HL-60/S4 (cell line): ENCODE data around the gene VAV1.
"Not testable (repeated sequence)": the region's sequence is repeated elsewhere in the genome, so short reads cannot be mapped to it uniquely, and the experiment has no call there.

Source experiments
- in situ Hi-C: fragments of 300-500 bp; cut with MboI; formaldehyde crosslinking; loops from 2 replicates; pipeline ENCODE4 v1.14.3; 2022; ENCODE audit warnings: low sequenced_read_pairs

VAV1 gene

DNA sequence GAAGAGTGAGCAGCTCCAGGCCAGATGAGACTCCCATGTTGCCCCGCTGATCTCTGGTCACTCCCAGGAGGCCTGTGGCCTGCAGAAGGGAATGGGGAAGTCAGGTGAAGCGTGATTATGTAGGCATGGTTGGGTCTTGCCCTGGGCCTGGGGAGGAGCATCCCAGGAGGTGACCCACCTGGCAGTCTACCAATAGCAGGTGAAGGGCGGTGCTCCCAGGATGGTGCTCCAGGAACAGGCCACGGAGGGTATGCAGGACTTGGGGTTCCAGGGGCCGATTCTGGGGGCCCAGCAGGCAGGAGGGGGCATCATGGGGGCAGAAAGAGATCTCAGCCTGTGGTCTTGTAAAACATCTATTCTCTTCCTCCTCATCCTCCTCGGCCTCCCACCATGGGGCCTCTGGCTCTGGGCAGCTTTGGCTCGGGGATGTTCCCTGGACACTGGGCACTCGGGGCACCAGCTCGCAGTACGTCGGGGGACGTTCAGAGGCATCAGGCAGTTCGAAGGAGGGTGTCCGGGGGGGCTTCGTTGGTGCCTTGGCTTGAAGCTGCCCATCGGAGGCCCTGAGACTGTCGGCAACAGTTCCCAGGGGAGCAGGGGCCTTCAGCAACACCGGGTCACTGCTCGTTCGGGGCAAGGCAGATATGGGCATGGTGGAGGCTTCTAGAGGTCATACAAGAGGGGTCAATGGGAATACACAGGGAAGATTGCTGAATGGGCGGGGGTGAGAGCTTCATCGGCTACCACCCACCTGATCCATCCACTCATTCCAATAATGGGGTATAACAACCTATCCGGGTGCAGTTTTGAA, 17.6 kb upstream of the VAV1 start:
- in situ Hi-C loops: no loop called here

- in situ Hi-C loops: no loop called here
These were observed 11.9 kb upstream of the VAV1 start for GRCh38 chr19:6760606-6761005.

DNA sequence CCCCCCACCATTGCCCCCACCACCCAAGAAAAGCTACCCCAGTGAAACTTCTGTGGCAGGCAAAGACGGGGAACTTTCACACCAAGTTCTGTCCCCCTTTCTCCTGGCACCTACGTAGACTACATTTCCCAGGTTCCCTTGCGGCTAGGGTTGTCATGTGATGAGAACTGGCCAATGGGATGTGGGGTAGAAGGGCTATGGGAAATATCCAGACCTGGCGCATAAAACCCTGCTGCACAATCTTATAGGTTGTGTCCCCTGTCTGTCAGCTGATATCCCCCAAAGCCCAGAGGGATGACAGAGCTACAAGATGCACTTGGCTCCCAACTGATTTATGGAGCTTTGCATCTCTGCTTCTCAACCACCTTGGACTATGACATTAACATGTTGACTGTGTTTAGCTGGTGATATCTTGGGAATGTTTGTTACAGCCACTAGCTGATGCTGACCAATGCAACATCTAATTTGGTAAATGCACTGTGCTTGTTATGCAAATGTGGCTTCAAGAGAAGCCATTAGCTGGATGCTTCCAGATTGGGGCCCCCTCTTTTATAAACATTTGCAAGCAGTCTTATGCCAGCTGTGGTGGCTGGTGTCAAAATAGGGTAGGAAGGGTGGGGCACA, 11.3 kb upstream of the VAV1 start:
- in situ Hi-C loops: no loop called here

GRCh38 chr19:6762253-6762797, 10.2 kb upstream of the VAV1 start:
- in situ Hi-C loops: not testable (repeated sequence)

GRCh38 chr19:6765738-6766356, 6.7 kb upstream of the VAV1 start:
- in situ Hi-C loops: no loop called here

DNA sequence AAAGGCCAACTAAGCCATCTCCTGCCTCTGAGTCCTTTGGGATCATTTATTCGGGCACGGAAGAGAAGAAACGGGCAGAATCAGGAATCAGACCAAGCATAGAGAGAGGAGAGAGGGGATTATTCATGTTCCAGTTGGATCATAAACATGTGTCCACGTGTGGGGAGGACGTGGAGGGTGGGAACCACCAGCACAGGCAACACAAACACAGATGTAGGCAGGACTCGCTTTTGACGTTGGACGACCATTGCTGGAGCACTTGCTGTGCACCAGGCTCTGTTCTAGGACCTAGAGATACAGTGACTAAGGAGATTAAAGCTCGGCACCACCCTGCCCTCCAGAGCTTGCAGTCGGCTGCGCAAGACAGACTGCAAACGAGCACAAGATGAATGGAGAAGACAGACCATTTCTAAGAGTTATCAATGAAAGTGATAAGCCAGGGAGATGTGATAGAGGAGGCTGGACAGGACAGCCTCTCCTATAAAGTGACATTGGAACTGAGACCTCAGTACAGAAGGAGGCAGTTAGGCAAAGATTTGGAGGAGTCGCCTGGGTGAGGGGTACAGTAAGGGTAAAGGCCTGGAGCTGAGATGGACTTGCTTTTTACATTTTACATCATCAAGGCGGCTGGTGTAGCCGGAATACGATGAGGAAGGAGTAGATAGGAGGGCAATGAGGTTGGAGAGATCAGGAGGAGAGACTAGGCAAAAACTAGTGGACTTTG, 6.0 kb upstream of the VAV1 start:
- in situ Hi-C loops: no loop called here

GRCh38 chr19:6767081-6767356, 5.5 kb upstream of the VAV1 start:
- in situ Hi-C loops: no loop called here

DNA sequence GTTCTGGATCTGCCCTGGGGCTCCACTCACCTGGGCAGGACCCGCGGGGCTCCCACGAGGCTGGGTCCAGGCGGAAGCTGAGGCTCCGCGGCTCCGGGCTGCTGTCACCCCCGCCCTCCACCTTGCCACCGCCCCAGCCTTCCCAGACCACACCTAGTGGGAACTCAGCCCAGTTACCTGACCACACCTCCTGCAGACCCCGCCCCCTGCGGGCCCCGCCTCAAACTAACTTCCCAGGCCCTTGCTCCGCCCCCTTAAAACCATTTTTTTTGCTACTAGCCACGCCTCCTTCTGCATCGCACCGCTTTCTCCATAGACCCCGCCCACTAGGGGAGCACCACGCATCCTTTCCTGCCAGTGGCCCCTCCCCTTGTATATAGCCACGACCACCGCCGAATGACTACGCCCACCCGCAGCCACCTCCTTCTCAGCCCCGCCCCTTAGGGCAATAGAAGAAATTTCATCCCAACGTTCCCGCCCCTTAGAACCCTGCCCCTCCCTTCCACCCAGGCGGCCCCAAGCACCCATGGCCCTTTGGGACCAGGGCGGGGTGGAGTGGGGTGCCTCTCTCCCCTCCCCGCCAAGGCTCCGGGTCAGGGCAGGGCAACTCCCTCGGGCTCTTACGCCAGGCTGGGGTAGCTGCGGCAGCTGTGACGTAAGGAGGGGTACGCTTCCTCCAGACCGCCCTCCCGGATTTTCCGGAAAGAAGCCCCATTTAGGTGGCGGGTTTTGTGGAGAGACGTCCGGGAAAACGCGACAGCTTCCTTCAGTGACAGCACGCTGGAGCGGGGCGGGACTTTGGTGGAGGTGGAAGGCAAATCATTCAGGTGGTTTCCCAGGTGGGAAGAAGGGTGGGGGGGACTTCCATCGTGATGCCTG, 4.9 kb upstream of the VAV1 start, which contains the start of gene SH2D3A:
SH2D3A (minus strand) TSS at position 79 of the 879 bp plus-strand sequence. CDS start 3,687 bp downstream, outside the sequence.
- in situ Hi-C loops: no loop called here

GRCh38 chr19:6768236-6768785, 4.2 kb upstream of the VAV1 start:
- in situ Hi-C loops: no loop called here

- in situ Hi-C loops: no loop called here
These were observed 3.4 kb upstream of the VAV1 start for GRCh38 chr19:6769006-6769619.

DNA sequence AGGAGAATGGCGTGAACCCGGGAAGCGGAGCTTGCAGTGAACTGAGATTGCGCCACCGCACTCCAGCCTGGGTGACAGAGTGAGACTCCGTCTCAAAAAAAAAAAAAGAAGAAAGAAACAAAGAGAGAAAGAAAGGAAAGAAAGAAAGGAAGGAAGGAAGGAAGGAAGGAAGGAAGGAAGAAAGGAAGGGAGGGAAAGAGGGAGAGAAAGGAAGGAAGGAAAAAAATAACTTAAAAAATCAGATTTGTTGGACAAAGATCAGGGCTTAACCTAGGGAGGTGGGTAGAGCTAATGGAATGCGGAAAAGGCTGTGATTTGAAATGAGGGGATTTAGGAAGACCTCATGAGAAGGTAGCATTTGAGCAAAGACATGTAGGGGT, 870 bp upstream of the VAV1 start:
- in situ Hi-C loops: not testable (repeated sequence)

- in situ Hi-C loops: no loop called here
These were observed 386 bp downstream of the VAV1 start for GRCh38 chr19:6772866-6773322.

- in situ Hi-C loops: no loop called here
These were observed 919 bp downstream of the VAV1 start for GRCh38 chr19:6773323-6773931.

- in situ Hi-C loops: no loop called here
These were observed 2.6 kb downstream of the VAV1 start for GRCh38 chr19:6774821-6775707.

DNA sequence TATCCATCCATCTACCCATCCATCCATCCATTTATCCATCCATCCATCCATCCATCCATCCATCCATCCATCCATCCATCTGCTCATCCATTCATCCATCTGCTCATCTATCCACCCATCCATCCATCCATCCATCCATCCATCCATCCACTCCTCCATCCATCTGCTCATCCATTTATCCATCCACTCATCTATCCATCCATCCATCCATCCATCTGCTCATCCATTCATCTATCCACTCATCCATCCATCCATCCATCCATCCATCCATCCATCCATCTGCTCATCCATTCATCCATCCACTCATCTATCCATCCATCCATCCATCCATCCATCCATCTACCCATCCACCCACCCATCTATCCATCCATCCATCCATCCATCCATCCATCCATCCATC, 3.5 kb downstream of the VAV1 start:
- in situ Hi-C loops: not testable (repeated sequence)

DNA sequence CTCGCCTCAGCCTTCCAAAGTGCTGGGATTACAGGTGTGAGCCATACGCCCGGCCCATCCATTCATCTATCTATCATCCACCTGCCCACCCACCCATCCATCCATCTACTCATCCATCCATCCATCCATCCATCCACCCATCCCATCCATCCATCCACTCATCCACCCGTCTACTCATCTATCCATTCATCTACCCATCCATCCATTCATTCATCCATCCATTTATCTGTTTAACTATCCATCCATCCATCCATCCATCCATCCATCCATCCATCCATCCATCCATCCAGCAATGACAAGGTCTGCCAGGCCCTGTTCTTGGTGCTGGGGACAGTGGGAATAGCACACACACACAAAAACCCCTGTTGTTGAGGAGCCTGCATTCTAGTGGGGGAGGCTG, 4.5 kb downstream of the VAV1 start:
- in situ Hi-C loops: no loop called here

GRCh38 chr19:6777434-6777833, 4.9 kb downstream of the VAV1 start:
- in situ Hi-C loops: no loop called here

DNA sequence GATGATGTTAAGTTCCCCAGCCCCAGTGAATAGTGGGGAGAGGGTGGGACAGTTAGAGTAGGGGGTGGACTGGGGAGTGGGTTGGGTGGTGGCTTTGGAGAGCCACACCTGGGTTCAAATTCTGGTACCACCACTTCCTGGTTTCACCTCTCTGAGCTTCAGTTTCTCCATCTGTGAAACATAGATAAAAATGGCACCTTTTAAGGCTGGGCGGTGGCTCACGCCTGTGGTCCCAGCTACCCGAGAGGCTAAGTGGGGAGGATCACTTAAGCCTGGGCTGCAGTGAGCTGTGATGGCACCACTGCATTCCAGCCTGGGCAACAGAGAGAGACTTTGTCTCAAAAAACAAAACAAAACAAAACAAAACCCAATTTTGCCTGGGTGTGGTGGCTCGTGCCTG, 5.9 kb downstream of the VAV1 start:
- in situ Hi-C loops: no loop called here
